Stimulated activated CD4-positive, alpha-beta T cell treated with anti-CD3 and anti-CD28 coated beads, Interleukin-12 subunit alpha, Interleukin-12 subunit beta, amount 100 ng/mL, for 24 hours (primary cell): ENCODE results near the gene EIF3B.
A peak's percentile ranks its signal among the peaks of the same experiment; 100 is the strongest.
"Not testable (repeated sequence)": the region's sequence is repeated elsewhere in the genome, so short reads cannot be mapped to it uniquely, and the experiment has no call there.

Experiments
- DNase-seq, 2 experiments: peaks; one replicate each; pipeline ENCODE4 v3.0.0-alpha.2; 2020; ENCODE audit warnings: low read depth in 2 of 2

Gene EIF3B

GRCh38 chr7:2399848-2400587 lies 45.4 kb downstream of the EIF3B start:
- no peak for DNase-seq

GRCh38 chr7:2402687-2403013 lies 48.0 kb downstream of the EIF3B start:
- no peak for DNase-seq

- DNase-seq = peak; percentile 84 to 90
Measured at GRCh38 chr7:2403014-2403717, 48.5 kb downstream of the EIF3B start, which contains the start of gene CHST12. CHST12 (plus strand) TSS chr7:2403611; CDS start chr7:2432640, 29,029 bp downstream.

GRCh38 chr7:2403718-2404648 lies 49.4 kb downstream of the EIF3B start:
- no peak for DNase-seq

- DNase-seq = no peak
Measured at GRCh38 chr7:2404714-2405119, 50.1 kb downstream of the EIF3B start.

GRCh38 chr7:2405201-2405600 lies 50.6 kb downstream of the EIF3B start:
- no peak for DNase-seq

GRCh38 chr7:2405601-2406345 lies 51.1 kb downstream of the EIF3B start:
- peak in 1 of 2 experiments; percentile 62 for DNase-seq

GRCh38 chr7:2409745-2410414 lies 55.3 kb downstream of the EIF3B start:
- no peak for DNase-seq

GRCh38 chr7:2411049-2411448 lies 56.4 kb downstream of the EIF3B start:
- DNase-seq = no peak

GRCh38 chr7:2411815-2412586 lies 57.4 kb downstream of the EIF3B start:
- DNase-seq = no peak

GRCh38 chr7:2412587-2413201 lies 58.1 kb downstream of the EIF3B start:
- DNase-seq = no peak

- DNase-seq = no peak
Measured at GRCh38 chr7:2416063-2416462, 61.4 kb downstream of the EIF3B start.

GRCh38 chr7:2416650-2417049 lies 62.0 kb downstream of the EIF3B start:
- DNase-seq = no peak

- not testable (repeated sequence) for DNase-seq
Measured at GRCh38 chr7:2417178-2417577, 62.6 kb downstream of the EIF3B start.

GRCh38 chr7:2417981-2418481 lies 63.4 kb downstream of the EIF3B start:
- DNase-seq = peak in 1 of 2 experiments; percentile 19

- DNase-seq = no peak
Measured at GRCh38 chr7:2420216-2420933, 65.7 kb downstream of the EIF3B start.

GRCh38 chr7:2421943-2422310 lies 67.3 kb downstream of the EIF3B start:
- DNase-seq = no peak

GRCh38 chr7:2425749-2426148 lies 71.1 kb downstream of the EIF3B start:
- no peak for DNase-seq
